GM19395 (cell line): ENCODE measurements around the gene EGLN2.
"Not testable (repeated sequence)": the region's sequence is repeated elsewhere in the genome, so short reads cannot be mapped to it uniquely, and the experiment has no call there.

ENCODE experiments used
- ATAC-seq: cut with Tn5 transposase; IDR thresholded peaks from one replicate; pipeline ENCODE4 v1.9.1; 2021; ENCODE audit warnings: mild to moderate bottlenecking, moderate library complexity; ENCODE audit not compliant: unreplicated experiment

Gene EGLN2

DNA sequence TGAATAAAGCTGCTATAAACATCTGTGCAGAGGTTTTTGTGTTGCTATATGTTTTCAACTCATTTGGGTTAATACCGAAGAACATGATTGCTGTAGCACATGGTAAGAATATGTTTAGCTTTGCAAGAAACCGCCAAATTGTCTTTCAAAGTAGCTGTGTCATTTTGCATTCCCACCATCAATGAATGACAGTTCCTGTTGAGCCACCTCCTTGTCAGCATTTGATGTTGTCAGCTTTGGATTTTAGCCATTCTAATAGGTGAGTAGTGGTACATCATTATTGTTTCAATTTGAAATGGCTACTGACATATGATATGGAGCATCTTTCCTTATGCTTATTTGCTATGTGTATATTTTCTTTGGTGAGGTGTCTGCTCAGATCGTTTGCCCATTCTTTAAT is 43.0 kb downstream of the EGLN2 start:
- not testable (repeated sequence) for ATAC-seq

DNA sequence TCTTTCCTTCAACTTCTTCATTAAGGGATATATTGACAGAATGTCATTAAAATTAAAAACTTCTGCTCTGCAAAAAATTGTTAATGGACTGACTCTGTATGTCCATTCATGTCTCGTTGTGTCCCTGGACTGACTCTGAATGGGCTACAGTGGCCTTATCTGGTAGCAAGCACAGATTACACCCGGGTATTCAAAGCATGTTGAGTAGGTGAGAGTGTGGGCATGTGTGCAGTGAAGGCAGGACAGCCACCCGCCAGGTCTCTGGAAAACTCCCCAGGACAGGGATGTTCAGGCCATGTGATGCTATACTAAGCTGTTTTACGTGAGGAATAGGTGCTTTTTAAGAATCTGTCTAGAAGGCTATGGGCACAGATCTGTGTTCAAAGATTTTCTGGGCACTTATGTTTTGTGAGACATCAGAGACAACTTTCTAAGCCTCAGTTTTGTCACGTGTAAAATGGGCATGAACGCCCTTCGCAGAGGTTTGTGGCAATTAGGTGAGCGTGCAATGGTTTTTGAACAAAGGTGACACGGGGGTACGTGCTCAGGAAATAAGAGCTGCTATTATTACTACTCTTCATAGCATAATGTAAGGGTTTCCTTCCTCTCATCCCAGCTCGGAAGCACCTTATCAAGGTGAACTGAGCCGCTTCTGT is 44.1 kb downstream of the EGLN2 start:
- ATAC-seq: not testable (repeated sequence)

DNA sequence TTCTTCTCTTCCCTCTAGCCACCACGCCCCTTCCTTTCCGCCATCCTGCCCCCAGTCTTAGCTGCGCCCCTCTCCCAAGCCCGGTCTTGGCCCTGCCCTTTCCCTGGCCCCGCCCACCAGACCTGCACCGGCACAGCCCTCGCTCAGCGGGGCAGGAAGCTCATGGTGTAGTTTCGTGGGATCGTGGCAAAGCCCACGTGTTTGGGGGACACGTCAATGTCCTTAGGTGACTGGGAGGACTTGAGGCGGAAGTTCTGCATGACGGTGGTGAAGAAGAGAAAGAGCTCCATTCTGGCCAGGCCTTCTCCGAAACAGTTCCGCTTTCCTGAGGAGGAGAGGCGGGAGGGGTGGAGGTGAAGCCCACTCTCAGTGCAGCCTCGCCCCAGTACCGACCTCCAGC is 44.7 kb downstream of the EGLN2 start:
- ATAC-seq: not testable (repeated sequence)

- ATAC-seq: not testable (repeated sequence)
Observed at GRCh38 chr19:40846722-40847121, 47.7 kb downstream of the EGLN2 start.

GRCh38 chr19:40850277-40850676 is 51.3 kb downstream of the EGLN2 start, which contains the start of gene CYP2A6:
TSS of gene CYP2A6 (minus strand) at chr19:40850447. CDS start at chr19:40850426, 21 bp downstream.
- ATAC-seq: not testable (repeated sequence)

- ATAC-seq: not testable (repeated sequence)
Observed at GRCh38 chr19:40852467-40853152, 53.6 kb downstream of the EGLN2 start.
